CD4-positive, alpha-beta T cell (primary cell): Measurements from ENCODE around the gene CENPE. TPM values are rescaled to one million over a fixed set of nuclear protein-coding genes. Genes with fewer than 3 reads are reported as not detected.
A peak's percentile ranks its signal among the peaks of the same experiment; 100 is the strongest.

Experiments used
- ATAC-seq: fragments of 200-7000 bp; cut with Tn5 transposase; one replicate; pipeline ENCODE4 v1.10.0; 2022; ENCODE audit warnings: mild to moderate bottlenecking; ENCODE audit not compliant: poor library complexity
- CTCF ChIA-PET: fragments of 350-600 bp; sonication (Branson Sonifier 250); formaldehyde crosslinking; loops from one replicate; lab custom pipeline; 2021; ENCODE audit warnings: antibody characterized with exemption, inconsistent platforms; lab: Charles Lee
- POLR2A ChIA-PET: fragments of 350-600 bp; sonication (Branson Sonifier 250); formaldehyde crosslinking; loops from one replicate; lab custom pipeline; 2021; ENCODE audit warnings: antibody characterized with exemption, inconsistent platforms; lab: Charles Lee
- DNase-seq, 14 experiments: peaks; one replicate each; pipeline ENCODE4 v3.0.0-alpha.2; 2013 to 2020; ENCODE audit warnings: mixed read lengths in 2 of 14
- H3K27ac ChIP-seq, 2 donors: one replicate each; pipeline versions ENCODE4 v1.5.1 to v1.7.0; 2013; ENCODE audit warnings: low read length in 2 of 2, low read depth in 1 of 2, mild to moderate bottlenecking in 1 of 2
- H3K27me3 ChIP-seq, 2 experiments: 1 replicate in 1 of 2; 2 replicates in 1 of 2; pipeline versions ENCODE4 v1.6.1 to v1.7.0; 2013; ENCODE audit warnings: low read length in 2 of 2, control low read depth in 1 of 2, mild to moderate bottlenecking in 1 of 2, moderate library complexity in 1 of 2; ENCODE audit not compliant: insufficient read depth in 2 of 2, control insufficient read depth in 1 of 2
- H3K36me3 ChIP-seq: one replicate; pipeline ENCODE4 v1.6.1; 2013; ENCODE audit warnings: low read length, control low read depth; ENCODE audit not compliant: insufficient read depth
- H3K4me1 ChIP-seq: one replicate; pipeline ENCODE4 v1.6.1; 2013; ENCODE audit warnings: low read length, control low read depth; ENCODE audit not compliant: insufficient read depth
- H3K4me3 ChIP-seq: one replicate; pipeline ENCODE4 v1.5.1; 2013; ENCODE audit warnings: mild to moderate bottlenecking, low read length, moderate library complexity
- H3K9me3 ChIP-seq, 2 experiments: 1 replicate in 1 of 2; 2 replicates in 1 of 2; pipeline versions ENCODE4 v1.6.1 to v1.7.0; 2013; ENCODE audit warnings: low read length in 2 of 2, mild to moderate bottlenecking in 2 of 2, control low read depth in 1 of 2, moderate library complexity in 1 of 2; ENCODE audit not compliant: control insufficient read depth in 1 of 2, insufficient read depth in 1 of 2
- H3K27ac Mint-ChIP-seq: one replicate; pipeline ENCODE4 v1.8.0; 2020; ENCODE audit warnings: mixed read lengths
- H3K27me3 Mint-ChIP-seq: one replicate; pipeline ENCODE4 v1.8.0; 2021; ENCODE audit warnings: mixed read lengths
- H3K36me3 Mint-ChIP-seq: one replicate; pipeline ENCODE4 v1.8.0; 2021; ENCODE audit warnings: low read depth, mixed read lengths
- H3K4me1 Mint-ChIP-seq: one replicate; pipeline ENCODE4 v1.8.0; 2021; ENCODE audit warnings: low read depth, mixed read lengths
- H3K4me3 Mint-ChIP-seq: one replicate; pipeline ENCODE4 v1.8.0; 2020; ENCODE audit warnings: mild to moderate bottlenecking, mixed read lengths
- H3K9me3 Mint-ChIP-seq: one replicate; pipeline ENCODE4 v1.8.0; 2020; ENCODE audit warnings: mixed read lengths
- intact Hi-C, 2 experiments: fragments of 100-400 bp; cut with DNase I in 1 of 2; cut with micrococcal nuclease in 1 of 2; formaldehyde crosslinking; loops; one replicate each; pipeline versions ENCODE4 v1.15.1 to v1.9.0; 2023 to 2025; cut with DNase I, micrococcal nuclease
- total RNA-seq, 174 experiments: library from RNA in 2 of 174; stranded (reverse) in 2 of 174; gene quantifications; one replicate each; pipeline ENCODE4 v1.2.3 and lab custom pipeline; 2021 to 2026
- TF ChIP-seq, protein P1 (sequence below): fragments of 200-600 bp; IDR thresholded peaks from one replicate; pipeline ENCODE4 v1.8.0; 2022; ENCODE audit warnings: antibody characterized with exemption, mild to moderate bottlenecking

CENPE gene
- total RNA-seq, 2 experiments from 2014 or later, result 2.7 to 3.2 TPM

DNA sequence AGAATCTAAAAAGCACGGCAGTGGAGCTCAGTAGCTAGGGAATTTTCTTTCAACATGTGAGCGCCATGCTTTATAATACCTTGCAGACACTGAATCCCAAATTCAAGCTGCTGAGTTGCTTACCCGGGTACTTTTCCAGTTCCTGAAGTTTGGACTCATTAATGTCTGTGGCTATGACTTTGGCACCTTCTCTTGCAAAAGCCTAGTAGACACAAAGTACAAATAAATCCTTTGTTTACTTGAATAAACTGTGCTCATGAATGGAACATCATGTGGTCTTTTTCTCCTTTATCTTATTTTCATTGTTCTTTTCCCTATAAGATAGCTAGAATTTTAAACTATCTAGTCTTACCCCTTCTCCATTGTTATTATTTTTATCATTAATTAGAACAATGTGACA, 103.1 kb downstream of the CENPE start:
- peaks cover 14% of the 10 kb centered on the region for H3K4me1 ChIP-seq
- intact Hi-C loops, result loop anchor here (5.0 to 10.0 kb wide), 6 partner anchors 73 to 748 kb away; partner anchors contain the start of genes CISD2 (in 1 of the 2) and SLC39A8 (in 1 of the 2)
- Mint-ChIP-seq H3K4me3 (no peak overlapping the region), H3K27ac (no peak overlapping the region), H3K9me3 (no peaks in the 10 kb centered on the region), H3K27me3 (no peaks in the 10 kb centered on the region), H3K4me1 (peaks cover 46% of the 10 kb centered on the region), H3K36me3 (peaks cover 31% of the 10 kb centered on the region)
- ChIA-PET POLR2A (interaction anchor here (1.1 kb wide), 1 partner anchor 45 kb away, joined by 3 read pairs; no protein-coding TSS in a partner anchor), CTCF (interaction anchor here (0.7 to 2.1 kb wide), 2 partner anchors 256 to 267 kb away, joined by 5 to 7 read pairs; no protein-coding TSS in a partner anchor)
- H3K36me3 ChIP-seq, result peaks cover 14% of the 10 kb centered on the region
- ATAC-seq, result no peak
- DNase-seq, result no peak
- no peaks in the 10 kb centered on the region for H3K27me3 ChIP-seq
- TF ChIP-seq, protein P1, sequence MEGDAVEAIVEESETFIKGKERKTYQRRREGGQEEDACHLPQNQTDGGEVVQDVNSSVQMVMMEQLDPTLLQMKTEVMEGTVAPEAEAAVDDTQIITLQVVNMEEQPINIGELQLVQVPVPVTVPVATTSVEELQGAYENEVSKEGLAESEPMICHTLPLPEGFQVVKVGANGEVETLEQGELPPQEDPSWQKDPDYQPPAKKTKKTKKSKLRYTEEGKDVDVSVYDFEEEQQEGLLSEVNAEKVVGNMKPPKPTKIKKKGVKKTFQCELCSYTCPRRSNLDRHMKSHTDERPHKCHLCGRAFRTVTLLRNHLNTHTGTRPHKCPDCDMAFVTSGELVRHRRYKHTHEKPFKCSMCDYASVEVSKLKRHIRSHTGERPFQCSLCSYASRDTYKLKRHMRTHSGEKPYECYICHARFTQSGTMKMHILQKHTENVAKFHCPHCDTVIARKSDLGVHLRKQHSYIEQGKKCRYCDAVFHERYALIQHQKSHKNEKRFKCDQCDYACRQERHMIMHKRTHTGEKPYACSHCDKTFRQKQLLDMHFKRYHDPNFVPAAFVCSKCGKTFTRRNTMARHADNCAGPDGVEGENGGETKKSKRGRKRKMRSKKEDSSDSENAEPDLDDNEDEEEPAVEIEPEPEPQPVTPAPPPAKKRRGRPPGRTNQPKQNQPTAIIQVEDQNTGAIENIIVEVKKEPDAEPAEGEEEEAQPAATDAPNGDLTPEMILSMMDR, result no peak
- H3K4me3 ChIP-seq, result no peak overlapping the region
- H3K27ac ChIP-seq, result no peak overlapping the region
- H3K9me3 ChIP-seq, result no peaks in the 10 kb centered on the region

DNA sequence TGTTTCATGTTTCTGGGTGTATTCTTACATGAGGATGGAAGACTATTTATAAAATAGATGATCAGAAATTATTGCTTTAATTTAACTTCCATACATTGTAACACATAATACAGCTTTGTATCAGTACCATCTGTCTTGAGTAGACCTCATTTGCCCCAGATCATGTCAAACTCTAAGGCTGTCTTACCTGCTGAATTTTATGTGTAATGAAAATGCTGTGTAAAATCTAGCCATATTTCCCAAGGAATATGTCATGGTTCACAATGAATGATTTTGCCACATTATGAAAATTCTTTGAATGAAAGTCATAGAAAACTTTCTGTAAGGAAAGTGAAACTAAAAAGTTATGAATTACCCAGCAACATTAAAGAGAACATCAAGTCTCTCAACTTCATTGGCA, 105.9 kb downstream of the CENPE start:
- DNase-seq (peak in 1 of 14 experiments; percentile 6), ATAC-seq (no peak)
- Mint-ChIP-seq H3K4me1 (peaks cover 20% of the 10 kb centered on the region), H3K27me3 (no peaks in the 10 kb centered on the region), H3K4me3 (no peak overlapping the region), H3K36me3 (peaks cover 57% of the 10 kb centered on the region), H3K9me3 (no peaks in the 10 kb centered on the region), H3K27ac (no peak overlapping the region)
- Histone ChIP-seq H3K4me3 (no peak overlapping the region), H3K27me3 (no peaks in the 10 kb centered on the region), H3K4me1 (no peaks in the 10 kb centered on the region), H3K9me3 (no peaks in the 10 kb centered on the region), H3K27ac (no peak overlapping the region), H3K36me3 (peaks cover 31% of the 10 kb centered on the region)
- POLR2A ChIA-PET, result interaction anchor here (2.5 kb wide), 1 partner anchor 15 kb away, joined by 9 read pairs; the partner anchor contains the start of gene SLC9B2
- intact Hi-C loops, result loop anchor here in 1 of 2 experiments (5.0 to 10.0 kb wide), 3 partner anchors 227 to 645 kb away; partner anchors contain the start of gene CISD2
- TF ChIP-seq, protein P1, result no peak
- CTCF ChIA-PET, result interaction anchor here (0.9 to 3.9 kb wide), 7 partner anchors 8 to 49 kb away, joined by 3 to 14 read pairs (median 4); partner anchors contain the start of genes BDH2 and SLC9B2

DNA sequence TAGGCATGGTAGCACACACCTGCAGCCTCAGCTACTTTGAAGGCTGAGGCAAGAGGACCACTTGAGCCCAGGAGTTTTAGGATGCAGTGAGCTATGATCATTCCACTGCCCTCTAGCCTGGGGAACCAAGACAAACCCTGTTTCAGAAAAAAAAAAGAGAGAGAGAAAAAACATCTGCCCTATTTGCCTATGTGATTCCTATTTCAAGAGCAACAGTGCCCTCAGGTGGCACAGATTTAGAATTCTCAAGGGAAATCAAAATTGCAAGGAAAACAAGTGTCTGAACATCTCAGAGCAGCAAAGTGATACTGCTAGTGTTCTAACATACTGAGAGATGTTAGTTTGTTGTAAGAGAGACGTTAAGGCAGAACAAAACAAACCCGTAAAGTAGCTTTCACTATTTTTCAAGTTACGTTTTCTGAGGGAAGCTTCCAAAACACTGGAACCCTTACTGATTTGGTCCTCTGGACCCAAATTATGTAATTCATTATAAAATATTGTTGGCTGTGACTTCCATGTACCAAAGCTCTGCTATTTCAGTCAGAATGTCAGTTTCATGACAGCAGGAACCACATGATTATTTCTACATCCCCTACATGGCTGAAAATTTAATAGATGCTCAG, 106.4 kb downstream of the CENPE start:
- TF ChIP-seq, protein P1, result peak; percentile 71
- H3K27ac ChIP-seq, result no peak overlapping the region
- H3K9me3 ChIP-seq, result no peaks in the 10 kb centered on the region
- peak; percentile 68 for ATAC-seq
- no peak overlapping the region for H3K4me3 ChIP-seq
- ChIA-PET CTCF (interaction anchor here (0.7 to 3.9 kb wide), 9 partner anchors 8 to 661 kb away, joined by 3 to 14 read pairs (median 4); partner anchors contain the start of genes BDH2, SLC9B2 and UBE2D3), POLR2A (interaction anchor here (1.1 to 2.5 kb wide), 2 partner anchors 8 to 15 kb away, joined by 3 to 9 read pairs; partner anchors contain the start of genes BDH2 and SLC9B2)
- Mint-ChIP-seq H3K9me3 (no peaks in the 10 kb centered on the region), H3K27ac (no peak overlapping the region), H3K27me3 (no peaks in the 10 kb centered on the region), H3K4me1 (peaks cover 15% of the 10 kb centered on the region), H3K36me3 (peaks cover 62% of the 10 kb centered on the region), H3K4me3 (no peak overlapping the region)
- no peaks in the 10 kb centered on the region for H3K4me1 ChIP-seq
- peaks cover 37% of the 10 kb centered on the region for H3K36me3 ChIP-seq
- peak in 10 of 14 experiments; percentile 4 to 80 (median 32) for DNase-seq
- no peaks in the 10 kb centered on the region for H3K27me3 ChIP-seq
- intact Hi-C loops, result loop anchor here (1.0 to 10.0 kb wide), 5 partner anchors 43 to 644 kb away; partner anchors contain the start of gene CISD2 (in 1 of the 2)
